Upper lobe of left lung (tissue), 6 donors: ENCODE data around the gene UBE4B. TPM values are rescaled to one million over a fixed set of nuclear protein-coding genes. Genes with fewer than 3 reads are reported as not detected.

ENCODE experiments used
- ATAC-seq, 2 donors: fragments of 200-7000 bp; cut with Tn5 transposase; one replicate each; pipeline ENCODE4 v1.9.1; 2022; ENCODE audit warnings: mild to moderate bottlenecking in 2 of 2, moderate library complexity in 2 of 2; ENCODE audit not compliant: low FRiP score in 2 of 2
- DNase-seq, 2 donors: peaks; one replicate each; pipeline ENCODE4 v3.0.0-alpha.2; 2019 to 2020
- H3K27ac ChIP-seq, 4 donors: fragments of 200-600 bp; sonication (generic); one replicate each; pipeline ENCODE4 v1.5.1; 2016 to 2019
- H3K27me3 ChIP-seq, 4 donors: fragments of 200-600 bp; sonication (generic); one replicate each; pipeline ENCODE4 v1.5.1; 2017 to 2019
- H3K36me3 ChIP-seq, 4 donors: fragments of 200-600 bp; sonication (generic); one replicate each; pipeline ENCODE4 v1.5.1; 2016 to 2019
- H3K4me1 ChIP-seq, 4 donors: fragments of 200-600 bp; sonication (generic); one replicate each; pipeline ENCODE4 v1.5.1; 2018 to 2019
- H3K4me3 ChIP-seq, 4 donors: fragments of 200-600 bp; sonication (generic); one replicate each; pipeline ENCODE4 v1.5.1; 2017 to 2019; ENCODE audit warnings: mild to moderate bottlenecking in 2 of 4, moderate library complexity in 1 of 4
- H3K9me3 ChIP-seq, 4 donors: fragments of 200-600 bp; sonication (generic); one replicate each; pipeline ENCODE4 v1.5.1; 2018 to 2019
- EP300 ChIP-seq, 4 donors: sonication (generic); formaldehyde crosslinking; IDR thresholded peaks; one replicate each; pipeline ENCODE4 v1.5.1; 2017; ENCODE audit warnings: antibody characterized with exemption in 4 of 4, control low read depth in 2 of 4
- POLR2A ChIP-seq, 4 donors: fragments of 450-650 bp; IDR thresholded peaks; one replicate each; pipeline ENCODE4 v1.5.1; 2016 to 2017; ENCODE audit warnings: antibody characterized with exemption in 4 of 4, mild to moderate bottlenecking in 2 of 4
- POLR2AphosphoS5 ChIP-seq, 2 donors: sonication (generic); formaldehyde crosslinking; IDR thresholded peaks; one replicate each; pipeline ENCODE4 v1.5.1; 2017; ENCODE audit warnings: antibody characterized with exemption in 2 of 2
- WGBS, 2 donors: methylation state at CpG; one replicate each; pipeline ENCODE4 v1.1.5; 2017 to 2018; 5-methylcytosine and 5-hydroxymethylcytosine counted together
- total RNA-seq, 6 donors: library from RNA; depleted of rRNA in 4 of 6; stranded (reverse); fragments of >200 nt in 4 of 6; gene quantifications; one replicate each; pipeline versions ENCODE4 v1.1.0 to v1.2.1, GENCODE V29; 2016 to 2021
- TF ChIP-seq, protein P1 (sequence below), 6 experiments: fragments of 450-650 bp in 4 of 6; fragments of 200-600 bp in 2 of 6; sonication (generic) in 2 of 6; IDR thresholded peaks; one replicate each; pipeline ENCODE4 v1.5.1; 2016 to 2019; ENCODE audit warnings: antibody characterized with exemption in 6 of 6
- donor health status: DM: no; HTN: no; CAD: no; lungs with moderate emphysema.
- donor health status: DM: no; HTN: yes; CAD: no; lungs with severe emphysema.

Gene UBE4B
- total RNA-seq, 6 donors from 2014 or later: 24.5 to 83.8 (median 42.8) TPM

DNA sequence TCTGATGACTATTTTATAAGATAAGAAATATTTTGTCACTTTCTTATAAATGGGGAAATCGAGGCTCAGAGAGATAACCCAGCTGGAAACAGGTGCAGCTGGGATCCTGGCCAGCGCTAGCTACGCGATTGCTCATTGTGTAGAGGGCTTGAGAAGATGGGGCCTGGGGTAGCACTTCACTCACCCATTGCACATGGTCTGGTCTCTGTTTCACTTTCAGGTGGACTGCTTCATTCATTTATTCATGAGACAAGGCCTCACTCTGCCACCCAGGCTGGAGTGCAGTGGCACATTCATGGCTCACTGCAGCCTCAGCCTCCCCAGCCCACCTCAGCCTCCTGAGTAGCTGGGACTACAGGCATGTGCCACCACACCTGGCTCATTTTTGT, 23.8 kb downstream of the UBE4B start:
- Histone ChIP-seq H3K36me3 (peaks cover 0 to 6% (median 0%) of the 10 kb centered on the region in 4 donors), H3K9me3 (no peaks in the 10 kb centered on the region), H3K27me3 (no peaks in the 10 kb centered on the region), H3K4me3 (no peak overlapping the region), H3K27ac (peak overlapping the region in 3 of 4 donors; percentile 4 to 75 (median 44)), H3K4me1 (peaks cover 0 to 51% (median 25%) of the 10 kb centered on the region in 4 donors)
- no peak for DNase-seq
- TF ChIP-seq EP300 (IDR thresholded peaks at IDR 0.05): no peak
- 85 to 91% methylated on average over 4 of the region's 4 CpGs for WGBS, 2 donors
- no peak for ATAC-seq

DNA sequence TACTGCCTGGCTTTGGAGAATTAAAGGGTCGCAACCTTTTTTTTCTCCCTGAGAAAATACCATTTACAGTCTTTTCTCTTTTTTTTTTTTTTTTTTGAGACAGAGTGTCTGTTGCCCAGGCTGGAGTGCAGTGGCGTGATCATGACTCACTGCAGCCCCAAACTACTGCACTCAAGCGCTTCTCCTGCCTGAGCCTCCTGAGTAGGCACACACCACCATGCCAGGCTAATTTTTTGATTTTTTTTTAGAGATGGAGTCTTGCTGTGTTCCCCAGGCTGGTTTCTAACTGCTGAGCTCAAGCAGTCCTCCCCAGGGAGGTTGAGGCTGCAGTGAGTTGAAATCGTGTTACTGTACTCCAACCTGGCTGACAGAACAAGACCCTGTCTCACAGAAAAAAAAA, 24.6 kb downstream of the UBE4B start:
- H3K36me3 ChIP-seq: peaks cover 0 to 6% (median 0%) of the 10 kb centered on the region in 4 donors
- TF ChIP-seq, protein P1, sequence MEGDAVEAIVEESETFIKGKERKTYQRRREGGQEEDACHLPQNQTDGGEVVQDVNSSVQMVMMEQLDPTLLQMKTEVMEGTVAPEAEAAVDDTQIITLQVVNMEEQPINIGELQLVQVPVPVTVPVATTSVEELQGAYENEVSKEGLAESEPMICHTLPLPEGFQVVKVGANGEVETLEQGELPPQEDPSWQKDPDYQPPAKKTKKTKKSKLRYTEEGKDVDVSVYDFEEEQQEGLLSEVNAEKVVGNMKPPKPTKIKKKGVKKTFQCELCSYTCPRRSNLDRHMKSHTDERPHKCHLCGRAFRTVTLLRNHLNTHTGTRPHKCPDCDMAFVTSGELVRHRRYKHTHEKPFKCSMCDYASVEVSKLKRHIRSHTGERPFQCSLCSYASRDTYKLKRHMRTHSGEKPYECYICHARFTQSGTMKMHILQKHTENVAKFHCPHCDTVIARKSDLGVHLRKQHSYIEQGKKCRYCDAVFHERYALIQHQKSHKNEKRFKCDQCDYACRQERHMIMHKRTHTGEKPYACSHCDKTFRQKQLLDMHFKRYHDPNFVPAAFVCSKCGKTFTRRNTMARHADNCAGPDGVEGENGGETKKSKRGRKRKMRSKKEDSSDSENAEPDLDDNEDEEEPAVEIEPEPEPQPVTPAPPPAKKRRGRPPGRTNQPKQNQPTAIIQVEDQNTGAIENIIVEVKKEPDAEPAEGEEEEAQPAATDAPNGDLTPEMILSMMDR (IDR thresholded peaks at IDR 0.05): no peak
- TF ChIP-seq POLR2A (IDR thresholded peaks at IDR 0.05): no peak
- TF ChIP-seq EP300 (IDR thresholded peaks at IDR 0.05): no peak
- no peak for TF ChIP-seq POLR2AphosphoS5 (IDR thresholded peaks at IDR 0.05)
- 73 to 77% methylated on average over 4 of the region's 4 CpGs for whole genome bisulfite sequencing, 2 donors
- H3K27me3 ChIP-seq: no peaks in the 10 kb centered on the region
- ATAC-seq (peak; percentile 40 to 63), DNase-seq (peak in 1 of 2 donors; percentile 69)
- no peak overlapping the region for H3K27ac ChIP-seq
- H3K4me3 ChIP-seq: no peak overlapping the region
- H3K9me3 ChIP-seq: no peaks in the 10 kb centered on the region
- H3K4me1 ChIP-seq: peaks cover 0 to 51% (median 25%) of the 10 kb centered on the region in 4 donors

GRCh38 chr1:10057796-10058195, 25.0 kb downstream of the UBE4B start:
- peak in 1 of 2 donors; percentile 11 for ATAC-seq
- no peaks in the 10 kb centered on the region for H3K27me3 ChIP-seq
- no peak overlapping the region for H3K27ac ChIP-seq
- no peaks in the 10 kb centered on the region for H3K9me3 ChIP-seq
- peaks cover 0 to 51% (median 25%) of the 10 kb centered on the region in 4 donors for H3K4me1 ChIP-seq
- 79 to 82% methylated on average over 5 of the region's 5 CpGs for WGBS, 2 donors
- H3K4me3 ChIP-seq: no peak overlapping the region
- DNase-seq: no peak
- peaks cover 0 to 6% (median 0%) of the 10 kb centered on the region in 4 donors for H3K36me3 ChIP-seq
- TF ChIP-seq POLR2A (IDR thresholded peaks at IDR 0.05) (no peak), POLR2AphosphoS5 (IDR thresholded peaks at IDR 0.05) (no peak), EP300 (IDR thresholded peaks at IDR 0.05) (no peak)
- TF ChIP-seq, protein P1 (IDR thresholded peaks at IDR 0.05): no peak

DNA sequence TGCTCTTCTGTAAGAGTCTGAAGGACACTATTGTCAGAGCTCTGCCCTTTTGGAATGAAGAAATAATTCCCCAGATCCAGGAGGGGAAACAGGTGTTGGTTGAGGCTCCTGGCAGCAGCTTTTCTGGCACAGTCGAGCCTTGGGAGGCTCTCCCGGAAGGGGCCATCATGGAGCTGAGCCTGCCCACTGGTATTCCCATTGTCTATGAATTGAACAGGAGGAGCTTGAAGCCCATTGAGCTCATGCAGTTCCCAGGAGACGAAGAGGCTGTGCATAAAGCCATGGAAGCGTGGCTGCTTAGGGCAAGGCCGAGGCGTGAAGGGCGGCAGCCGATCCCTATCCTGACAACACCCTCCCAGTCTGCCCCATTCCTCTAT, 26.6 kb downstream of the UBE4B start:
- no peaks in the 10 kb centered on the region for H3K9me3 ChIP-seq
- peaks cover 0 to 51% (median 26%) of the 10 kb centered on the region in 4 donors for H3K4me1 ChIP-seq
- DNase-seq: no peak
- no peak for ATAC-seq
- 80 to 94% methylated on average over 4 to 5 of the region's 8 CpGs for WGBS, 2 donors
- no peak overlapping the region for H3K4me3 ChIP-seq
- no peaks in the 10 kb centered on the region for H3K27me3 ChIP-seq
- no peak overlapping the region for H3K27ac ChIP-seq
- TF ChIP-seq EP300 (IDR thresholded peaks at IDR 0.05): no peak
- no peak for TF ChIP-seq POLR2AphosphoS5 (IDR thresholded peaks at IDR 0.05)
- TF ChIP-seq, protein P1 (IDR thresholded peaks at IDR 0.05): no peak
- no peak for TF ChIP-seq POLR2A (IDR thresholded peaks at IDR 0.05)
- H3K36me3 ChIP-seq: peaks cover 0 to 6% (median 0%) of the 10 kb centered on the region in 4 donors

- DNase-seq (no peak), ATAC-seq (no peak)
- TF ChIP-seq POLR2A (IDR thresholded peaks at IDR 0.05) (no peak), EP300 (IDR thresholded peaks at IDR 0.05) (no peak), POLR2AphosphoS5 (IDR thresholded peaks at IDR 0.05) (no peak)
- TF ChIP-seq, protein P1 (IDR thresholded peaks at IDR 0.05): no peak
- WGBS, 2 donors: 83% methylated on average over 8 of the region's 8 CpGs
- no peak overlapping the region for H3K4me3 ChIP-seq
- H3K9me3 ChIP-seq: no peaks in the 10 kb centered on the region
- H3K27ac ChIP-seq: no peak overlapping the region
- peaks cover 0 to 50% (median 26%) of the 10 kb centered on the region in 4 donors for H3K4me1 ChIP-seq
- no peaks in the 10 kb centered on the region for H3K27me3 ChIP-seq
- H3K36me3 ChIP-seq: peaks cover 0 to 6% (median 0%) of the 10 kb centered on the region in 4 donors
These were observed 27.7 kb downstream of the UBE4B start for GRCh38 chr1:10060311-10061100.
